HG03520 (cell line): ENCODE data around the gene EPS15.
A peak's percentile ranks its signal among the peaks of the same experiment; 100 is the strongest.
"Not testable (repeated sequence)": the region's sequence is repeated elsewhere in the genome, so short reads cannot be mapped to it uniquely, and the experiment has no call there.

ENCODE experiments used
- ATAC-seq: cut with Tn5 transposase; IDR thresholded peaks from one replicate; pipeline ENCODE4 v1.9.1; 2021; ENCODE audit warnings: mild to moderate bottlenecking, moderate library complexity; ENCODE audit not compliant: unreplicated experiment

Gene EPS15

DNA sequence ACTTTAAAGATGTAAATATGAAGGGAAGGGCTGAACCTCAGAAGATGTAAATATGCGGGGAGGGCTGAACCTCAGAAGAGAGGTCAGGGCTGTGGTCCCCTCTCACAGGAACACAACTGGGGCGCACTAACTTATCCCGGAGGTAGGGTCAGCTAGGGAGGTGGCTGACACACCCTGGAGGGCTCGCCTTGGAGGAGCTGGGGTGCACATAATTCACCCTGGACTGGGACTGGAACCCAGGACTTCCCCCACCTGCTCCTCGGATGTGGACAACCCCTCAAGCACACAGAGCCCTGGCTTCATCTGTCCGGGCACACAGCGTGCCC, 174.8 kb downstream of the EPS15 start:
- no peak for ATAC-seq

- no peak for ATAC-seq
Measured at GRCh38 chr1:51343624-51344023, 175.4 kb downstream of the EPS15 start.

GRCh38 chr1:51342591-51343206, 176.4 kb downstream of the EPS15 start:
- no peak for ATAC-seq

- peak; percentile 70 for ATAC-seq
Measured at GRCh38 chr1:51341876-51342496, 177.1 kb downstream of the EPS15 start.

- no peak for ATAC-seq
Measured at GRCh38 chr1:51340380-51340779, 178.7 kb downstream of the EPS15 start.

GRCh38 chr1:51336711-51337110, 182.4 kb downstream of the EPS15 start:
- no peak for ATAC-seq

DNA sequence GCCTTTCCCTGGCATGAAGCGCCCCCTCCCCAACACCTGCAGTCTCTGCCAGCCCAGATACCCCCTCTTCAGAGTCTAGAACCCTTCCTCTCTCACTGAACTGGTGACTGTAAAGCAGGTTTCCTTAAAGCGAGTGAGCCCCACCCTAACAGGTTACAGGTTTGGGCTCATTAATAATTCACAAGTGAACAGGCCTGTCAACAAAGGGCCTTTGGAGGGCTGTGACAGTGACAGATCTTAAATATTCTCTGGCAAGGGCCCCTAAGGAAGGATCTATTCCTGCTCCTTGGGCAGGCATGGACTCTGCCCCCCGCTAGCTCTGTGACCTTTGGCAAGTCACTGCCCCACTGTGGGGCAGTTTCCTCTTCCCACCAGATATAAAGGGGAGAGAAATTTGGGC, 183.1 kb downstream of the EPS15 start:
- ATAC-seq, result no peak

GRCh38 chr1:51331206-51332100, 187.6 kb downstream of the EPS15 start:
- ATAC-seq, result no peak

DNA sequence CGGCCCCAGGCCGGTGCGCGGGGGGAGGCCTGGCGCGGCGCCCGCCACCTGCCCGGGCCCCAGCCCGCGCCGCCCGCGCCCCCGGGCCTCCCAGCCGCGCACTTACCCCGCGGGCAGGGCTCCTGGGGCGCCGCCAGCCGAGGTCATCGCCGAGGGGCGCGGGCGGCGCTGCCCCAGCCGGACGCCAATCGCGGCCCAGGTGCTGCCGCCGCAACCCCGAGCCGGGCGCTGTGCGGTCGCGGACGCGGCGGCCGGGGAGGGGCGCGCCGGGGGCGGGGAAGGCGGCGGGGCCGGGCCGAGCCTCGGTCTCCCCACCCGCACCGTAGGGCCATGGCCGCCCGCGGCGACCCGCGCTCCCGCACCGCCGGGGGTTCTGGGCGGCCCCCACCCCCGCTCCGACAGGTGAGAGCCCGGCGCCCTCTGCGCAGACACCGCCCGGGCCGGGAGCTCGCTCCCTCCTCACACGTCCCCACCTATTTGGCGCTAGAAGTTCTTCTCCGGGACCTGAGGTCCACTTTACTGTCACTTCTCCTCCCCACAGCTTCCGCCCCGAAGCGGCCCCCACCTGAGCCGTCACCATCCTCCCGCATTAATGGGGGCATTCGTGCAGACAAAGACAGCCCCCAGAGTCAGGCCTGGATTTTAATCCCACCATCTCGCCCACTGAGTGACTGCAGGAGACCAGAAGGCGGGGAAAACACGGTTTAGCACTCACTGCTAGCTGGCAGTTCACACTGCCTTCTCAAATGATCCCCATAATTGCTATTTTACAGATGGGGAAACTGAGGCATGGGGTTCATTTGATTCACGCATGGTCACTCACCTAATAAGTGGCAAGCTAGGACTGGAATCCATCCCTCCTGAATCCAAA, 188.5 kb downstream of the EPS15 start, which contains the start of gene TTC39A:
Gene TTC39A, minus strand, starts transcription at position 232 of the 871 bp plus-strand sequence. Its CDS starts 85 bp downstream, at position 147.
- ATAC-seq, result no peak

- no peak for ATAC-seq
Measured at GRCh38 chr1:51329443-51330325, 189.4 kb downstream of the EPS15 start.

DNA sequence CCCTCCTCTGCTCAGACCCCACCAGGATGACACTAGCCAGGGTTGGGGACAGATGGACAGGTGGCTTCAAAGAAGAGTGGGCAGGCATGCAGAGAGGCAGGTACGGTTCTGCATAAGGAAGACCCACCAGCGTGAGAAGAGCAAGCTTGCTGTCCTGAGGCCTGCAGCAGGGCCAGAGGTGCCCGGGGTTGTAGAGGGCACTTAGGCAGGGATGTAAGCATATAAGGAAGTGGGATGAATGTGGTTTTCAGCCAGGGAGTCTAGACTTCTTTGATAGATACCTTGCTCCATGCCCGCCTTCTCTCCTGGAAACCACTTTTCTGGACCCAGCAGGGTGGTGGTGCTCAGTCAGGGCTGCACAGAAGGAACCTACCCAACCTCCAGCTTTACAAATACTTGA, 190.1 kb downstream of the EPS15 start:
- no peak for ATAC-seq

DNA sequence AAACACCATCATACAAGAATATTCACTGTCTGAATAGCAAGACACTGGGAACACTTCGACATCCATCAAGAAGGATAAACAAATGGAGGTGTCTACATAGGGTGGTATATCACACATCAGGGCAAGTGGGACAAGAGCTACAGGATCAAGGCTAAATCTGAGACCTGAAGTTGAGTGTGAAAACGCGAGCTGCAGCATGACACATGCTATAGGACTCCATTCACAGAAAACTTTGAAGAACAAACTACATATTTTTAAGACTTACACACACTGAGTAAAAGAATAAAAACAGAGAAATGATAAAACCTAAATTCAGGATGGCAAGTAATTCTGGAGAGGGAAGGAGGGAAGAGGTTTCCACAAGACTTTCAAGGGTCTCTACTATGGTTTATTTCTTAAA, 190.8 kb downstream of the EPS15 start:
- no peak for ATAC-seq

DNA sequence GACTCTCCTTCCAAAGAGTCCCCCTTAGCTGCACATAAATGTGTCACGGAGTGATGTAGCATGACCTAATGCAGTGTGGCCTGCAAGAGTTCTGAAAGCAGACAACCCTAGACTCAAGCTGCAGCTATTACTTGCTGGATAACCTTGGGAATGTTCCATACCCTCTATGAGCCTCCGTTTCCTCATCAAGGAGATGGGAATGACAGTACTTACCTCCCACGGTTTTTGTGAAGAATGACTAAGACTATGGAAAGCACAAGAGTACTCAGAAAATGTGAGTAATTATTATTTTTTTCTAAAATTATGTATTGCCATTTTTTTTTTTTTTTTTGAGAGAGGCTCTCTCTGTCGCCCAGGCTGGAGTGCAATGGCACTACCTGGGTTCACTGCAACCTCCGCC, 191.7 kb downstream of the EPS15 start:
- no peak for ATAC-seq

DNA sequence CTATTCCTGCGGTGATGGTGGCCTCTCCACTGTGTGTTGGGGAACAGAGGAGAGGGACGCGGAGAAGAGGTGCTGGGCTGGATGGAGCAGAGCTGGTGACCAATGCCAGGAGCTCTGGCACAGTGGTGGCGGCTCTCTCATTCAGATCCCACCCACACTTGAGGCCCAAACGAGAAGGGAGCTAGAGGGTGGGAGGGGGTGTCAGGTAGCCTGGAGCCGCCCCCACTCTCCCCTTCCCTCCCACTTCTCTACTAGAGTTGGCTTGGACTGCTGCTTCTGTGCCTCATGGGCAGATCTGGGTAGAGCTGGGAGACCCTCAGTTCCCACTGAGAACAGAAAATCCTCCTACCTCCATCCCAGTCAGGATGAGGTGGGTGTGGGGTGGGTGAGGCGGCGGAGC, 192.2 kb downstream of the EPS15 start:
- no peak for ATAC-seq

DNA sequence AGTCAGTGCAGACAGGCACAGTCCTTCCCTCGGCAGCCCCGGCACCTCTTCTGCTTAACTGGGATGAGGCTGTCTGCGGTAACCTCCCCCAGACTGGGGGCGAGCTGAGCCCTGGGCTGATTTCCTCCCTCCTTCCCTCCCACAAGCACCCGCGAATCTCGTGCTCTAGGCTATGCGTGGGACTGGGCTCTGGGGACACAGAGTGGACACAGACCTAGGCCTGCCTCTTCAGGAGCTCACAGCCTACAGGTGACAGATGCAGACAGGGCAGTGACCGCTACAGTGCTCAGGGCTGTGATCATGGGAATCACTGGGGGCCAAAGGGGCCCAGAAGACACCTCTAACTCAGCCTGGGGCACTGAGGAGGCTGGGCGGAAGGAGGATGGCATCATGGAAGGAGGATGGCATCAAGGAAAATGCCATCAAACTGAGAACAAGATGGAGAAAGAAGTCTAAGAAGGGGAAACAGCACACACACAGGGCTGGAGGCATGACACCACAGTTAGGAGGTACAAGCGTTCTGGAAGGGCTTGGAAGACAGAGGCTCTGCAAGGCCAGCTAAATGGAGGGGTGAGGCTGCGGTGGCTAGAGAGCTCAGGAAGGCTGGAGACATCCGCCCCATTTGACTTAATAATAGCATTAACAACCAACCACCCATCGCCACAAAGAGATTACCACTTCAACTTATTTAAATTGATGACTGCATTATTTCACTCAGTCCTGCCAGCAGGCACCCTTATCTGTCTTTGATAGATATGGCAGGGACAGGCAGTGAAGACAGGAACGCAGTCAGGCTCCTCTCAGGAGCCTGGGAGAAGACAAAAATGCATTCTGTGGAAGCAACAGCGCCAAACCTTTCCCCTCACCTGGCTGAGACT, 192.9 kb downstream of the EPS15 start:
- ATAC-seq, result no peak

DNA sequence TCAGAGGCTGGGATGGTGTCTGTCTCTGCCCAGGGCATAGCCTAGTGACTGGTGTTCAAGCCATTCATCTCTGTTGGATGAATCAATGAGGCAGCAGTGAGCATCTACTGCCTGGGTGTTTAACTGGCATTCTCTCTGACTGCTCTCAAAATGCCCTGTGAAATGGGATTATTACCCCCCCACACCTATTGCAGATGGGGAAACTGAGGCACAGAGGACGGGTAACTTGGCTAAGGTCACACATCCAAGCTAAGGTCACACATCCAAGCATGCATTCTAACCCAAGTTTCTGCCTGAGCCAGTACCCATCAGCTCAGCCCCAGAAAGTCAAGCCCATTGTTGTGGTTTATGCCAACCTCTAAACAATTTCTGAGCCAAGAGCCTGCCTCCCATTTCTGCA, 193.7 kb downstream of the EPS15 start:
- no peak for ATAC-seq

- ATAC-seq, result not testable (repeated sequence)
Measured at GRCh38 chr1:51325011-51325385, 194.1 kb downstream of the EPS15 start.

GRCh38 chr1:51324251-51325010, 194.6 kb downstream of the EPS15 start:
- ATAC-seq, result no peak
